ENCODE data around the gene PRPS2.

DNA sequence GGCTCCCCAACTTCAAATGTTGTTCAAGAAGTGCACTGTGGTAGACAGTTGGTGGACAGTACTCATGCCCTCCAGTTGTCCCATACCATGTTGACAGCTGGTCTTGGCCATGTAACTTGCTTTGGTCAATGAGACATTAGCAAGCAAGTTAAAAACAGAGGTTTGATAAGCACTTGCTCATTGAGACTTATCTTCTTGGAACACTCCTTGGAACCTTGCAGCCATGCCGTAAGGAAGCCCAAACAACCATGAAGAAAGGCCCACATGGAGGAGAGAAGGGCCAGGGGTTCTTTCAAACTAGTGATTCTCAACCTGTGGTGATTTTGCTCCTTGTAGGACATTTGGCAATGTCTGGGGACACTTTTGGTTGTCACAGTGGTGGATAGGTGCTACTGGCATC lies 2.6 kb upstream of the PRPS2 start:
- TF ChIP-seq POLR2A (IDR thresholded peaks at IDR 0.05; ENCODE audit: extremely low read depth, insufficient read length) (no peak), MYC (IDR thresholded peaks at IDR 0.05; ENCODE audit: low read depth, low read length) (no peak)
- TF ChIP-seq, protein P1, sequence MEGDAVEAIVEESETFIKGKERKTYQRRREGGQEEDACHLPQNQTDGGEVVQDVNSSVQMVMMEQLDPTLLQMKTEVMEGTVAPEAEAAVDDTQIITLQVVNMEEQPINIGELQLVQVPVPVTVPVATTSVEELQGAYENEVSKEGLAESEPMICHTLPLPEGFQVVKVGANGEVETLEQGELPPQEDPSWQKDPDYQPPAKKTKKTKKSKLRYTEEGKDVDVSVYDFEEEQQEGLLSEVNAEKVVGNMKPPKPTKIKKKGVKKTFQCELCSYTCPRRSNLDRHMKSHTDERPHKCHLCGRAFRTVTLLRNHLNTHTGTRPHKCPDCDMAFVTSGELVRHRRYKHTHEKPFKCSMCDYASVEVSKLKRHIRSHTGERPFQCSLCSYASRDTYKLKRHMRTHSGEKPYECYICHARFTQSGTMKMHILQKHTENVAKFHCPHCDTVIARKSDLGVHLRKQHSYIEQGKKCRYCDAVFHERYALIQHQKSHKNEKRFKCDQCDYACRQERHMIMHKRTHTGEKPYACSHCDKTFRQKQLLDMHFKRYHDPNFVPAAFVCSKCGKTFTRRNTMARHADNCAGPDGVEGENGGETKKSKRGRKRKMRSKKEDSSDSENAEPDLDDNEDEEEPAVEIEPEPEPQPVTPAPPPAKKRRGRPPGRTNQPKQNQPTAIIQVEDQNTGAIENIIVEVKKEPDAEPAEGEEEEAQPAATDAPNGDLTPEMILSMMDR (IDR thresholded peaks at IDR 0.05; ENCODE audit: low read depth, low read length) = no peak
- TF ChIP-seq, protein P2, sequence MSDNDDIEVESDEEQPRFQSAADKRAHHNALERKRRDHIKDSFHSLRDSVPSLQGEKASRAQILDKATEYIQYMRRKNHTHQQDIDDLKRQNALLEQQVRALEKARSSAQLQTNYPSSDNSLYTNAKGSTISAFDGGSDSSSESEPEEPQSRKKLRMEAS (IDR thresholded peaks at IDR 0.05; ENCODE audit: low read depth, low read length) = no peak

Measured in NB4 (cell line).